ENCODE results near the gene CEP128. TPM values are rescaled to one million over a fixed set of nuclear protein-coding genes. Genes with fewer than 3 reads are reported as not detected.

The CEP128 gene
- total RNA-seq, 4 donors from 2014 or later = 3.5 to 12.9 (median 9.7) TPM

- Histone ChIP-seq H3K9me3 (no peaks in the 10 kb centered on the region), H3K4me1 (peaks cover 0 to 10% (median 9%) of the 10 kb centered on the region in 4 donors), H3K36me3 (no peaks in the 10 kb centered on the region), H3K4me3 (no peak overlapping the region), H3K27me3 (peaks cover 0 to 10% (median 4%) of the 10 kb centered on the region in 4 donors), H3K27ac (replicated peaks in 1 of 4) (no peak overlapping the region)
- 90% methylated on average over 2 of the region's 2 CpGs for WGBS
- DNase-seq (ENCODE audit: extremely low spot score) = no peak
- intact Hi-C loops (cut with DNase I) = no loop called here
- TF ChIP-seq EP300 (IDR thresholded peaks at IDR 0.05) = no peak
These were observed 16.7 kb upstream of the CEP128 start for GRCh38 chr14:80958226-80958625.

- Histone ChIP-seq H3K36me3 (no peaks in the 10 kb centered on the region), H3K4me3 (no peak overlapping the region), H3K27me3 (peaks cover 0 to 10% (median 4%) of the 10 kb centered on the region in 4 donors), H3K4me1 (peaks cover 0 to 10% (median 9%) of the 10 kb centered on the region in 4 donors), H3K27ac (replicated peaks in 1 of 4) (no peak overlapping the region), H3K9me3 (no peaks in the 10 kb centered on the region)
- no peak for TF ChIP-seq POLR2A (IDR thresholded peaks at IDR 0.05; ENCODE audit: low read depth)
- no peak for TF ChIP-seq CTCF (IDR thresholded peaks at IDR 0.05)
- TF ChIP-seq POLR2AphosphoS5 (IDR thresholded peaks at IDR 0.05) = no peak
- TF ChIP-seq EP300 (IDR thresholded peaks at IDR 0.05) = no peak
- WGBS = 91% methylated on average over 2 of the region's 2 CpGs
- no peak for DNase-seq (ENCODE audit: extremely low spot score)
- intact Hi-C loops (cut with DNase I) = no loop called here
These were observed 16.1 kb upstream of the CEP128 start for GRCh38 chr14:80957613-80958012.

DNA sequence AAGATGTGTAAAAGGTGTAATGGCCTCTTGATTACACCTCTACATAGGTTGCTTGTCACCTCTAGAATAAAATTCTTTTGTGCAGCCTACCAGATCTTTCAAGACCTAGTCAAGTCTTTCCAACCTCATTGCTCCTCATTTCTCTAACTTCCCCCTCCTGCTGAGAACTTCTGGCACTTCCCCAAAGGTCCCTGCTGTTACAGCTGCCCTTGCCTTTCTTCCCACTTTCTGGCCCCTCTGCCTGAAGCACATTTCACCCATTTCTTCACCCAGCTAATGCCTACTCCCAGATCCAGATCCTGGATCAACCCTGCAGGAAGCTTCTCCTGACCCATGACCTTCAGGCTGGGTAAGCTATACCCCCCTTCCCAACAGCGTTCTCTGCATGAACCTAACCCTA, 15.4 kb upstream of the CEP128 start:
- TF ChIP-seq POLR2AphosphoS5 (IDR thresholded peaks at IDR 0.05) = no peak
- TF ChIP-seq CTCF (IDR thresholded peaks at IDR 0.05) = no peak
- no peak for TF ChIP-seq POLR2A (IDR thresholded peaks at IDR 0.05; ENCODE audit: low read depth)
- no peak for TF ChIP-seq EP300 (IDR thresholded peaks at IDR 0.05)
- intact Hi-C loops (cut with DNase I) = no loop called here
- H3K4me1 ChIP-seq = peaks cover 0 to 10% (median 9%) of the 10 kb centered on the region in 4 donors
- H3K9me3 ChIP-seq = no peaks in the 10 kb centered on the region
- no peak for DNase-seq (ENCODE audit: extremely low spot score)
- 87% methylated on average over 1 of the region's 1 CpG for WGBS
- H3K4me3 ChIP-seq = no peak overlapping the region
- H3K27ac ChIP-seq (replicated peaks in 1 of 4) = no peak overlapping the region
- no peaks in the 10 kb centered on the region for H3K36me3 ChIP-seq
- peaks cover 0 to 10% (median 4%) of the 10 kb centered on the region in 4 donors for H3K27me3 ChIP-seq

- Histone ChIP-seq H3K27ac (replicated peaks in 1 of 4) (no peak overlapping the region), H3K4me1 (peaks cover 0 to 10% (median 9%) of the 10 kb centered on the region in 4 donors), H3K36me3 (no peaks in the 10 kb centered on the region), H3K27me3 (peaks cover 0 to 10% (median 4%) of the 10 kb centered on the region in 4 donors), H3K9me3 (no peaks in the 10 kb centered on the region), H3K4me3 (no peak overlapping the region)
- intact Hi-C loops (cut with DNase I) = no loop called here
- TF ChIP-seq POLR2AphosphoS5 (IDR thresholded peaks at IDR 0.05) (no peak), CTCF (IDR thresholded peaks at IDR 0.05) (no peak), POLR2A (IDR thresholded peaks at IDR 0.05; ENCODE audit: low read depth) (no peak), EP300 (IDR thresholded peaks at IDR 0.05) (no peak)
- WGBS = 83% methylated on average over 2 of the region's 2 CpGs
- no peak for DNase-seq (ENCODE audit: extremely low spot score)
These were observed 14.6 kb upstream of the CEP128 start for GRCh38 chr14:80956102-80956501.

DNA sequence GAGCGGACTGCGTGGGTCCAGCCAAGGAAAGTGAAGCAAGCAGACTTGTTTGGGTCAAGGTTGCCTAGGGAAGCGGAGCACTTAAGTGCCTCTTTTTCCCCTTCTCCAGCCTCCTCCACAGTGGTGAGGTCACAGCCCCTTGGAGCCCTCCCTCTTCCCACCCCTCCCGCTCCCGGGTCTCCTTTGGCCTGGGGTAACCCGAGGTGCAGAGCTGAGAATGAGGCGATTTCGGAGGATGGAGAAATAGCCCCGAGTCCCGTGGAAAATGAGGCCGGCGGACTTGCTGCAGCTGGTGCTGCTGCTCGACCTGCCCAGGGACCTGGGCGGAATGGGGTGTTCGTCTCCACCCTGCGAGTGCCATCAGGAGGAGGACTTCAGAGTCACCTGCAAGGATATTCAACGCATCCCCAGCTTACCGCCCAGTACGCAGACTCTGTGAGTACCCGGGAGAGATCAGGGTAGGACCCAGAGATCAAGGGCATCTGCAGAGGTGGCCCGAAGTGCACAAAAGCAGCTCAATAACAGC, 13.9 kb upstream of the CEP128 start, which contains the start of gene TSHR:
TSHR (plus strand) TSS at position 206 of the 526 bp plus-strand sequence; CDS start at position 266, 60 bp downstream.
- peaks cover 0 to 10% (median 9%) of the 10 kb centered on the region in 4 donors for H3K4me1 ChIP-seq
- H3K4me3 ChIP-seq = peak within 1 kb of the TSS; percentile 53 to 65 (median 58)
- DNase-seq (ENCODE audit: extremely low spot score) = no peak
- TF ChIP-seq POLR2AphosphoS5 (IDR thresholded peaks at IDR 0.05) (no peak), CTCF (IDR thresholded peaks at IDR 0.05) (no peak), POLR2A (IDR thresholded peaks at IDR 0.05; ENCODE audit: low read depth) (no peak), EP300 (IDR thresholded peaks at IDR 0.05) (no peak)
- no peak within 1 kb of the TSS for H3K27ac ChIP-seq (replicated peaks in 1 of 4)
- intact Hi-C loops (cut with DNase I) = loop anchor here (2.0 kb wide), 1 partner anchor 31 kb away; no protein-coding TSS in a partner anchor
- peaks cover 0 to 10% (median 4%) of the 10 kb centered on the region in 4 donors for H3K27me3 ChIP-seq
- WGBS = 34% methylated on average over 18 of the region's 21 CpGs
- H3K36me3 ChIP-seq = no peaks in the 10 kb centered on the region
- no peaks in the 10 kb centered on the region for H3K9me3 ChIP-seq
